HFFc6 (cell line): Measurements from ENCODE around the gene SETX. TPM values are rescaled to one million over a fixed set of nuclear protein-coding genes. Genes with fewer than 3 reads are reported as not detected.
"Not testable (repeated sequence)": the region's sequence is repeated elsewhere in the genome, so short reads cannot be mapped to it uniquely, and the experiment has no call there.

Experiments
- DNase-seq: peaks from one replicate; pipeline ENCODE4 v3.0.0-alpha.2; 2018
- H3K27ac Mint-ChIP-seq: 2 replicates; pipeline ENCODE4 v1.8.0; 2020; ENCODE audit warnings: mild to moderate bottlenecking, mixed read lengths
- H3K27me3 Mint-ChIP-seq: 2 replicates; pipeline ENCODE4 v1.8.0; 2021; ENCODE audit warnings: mild to moderate bottlenecking, moderate library complexity, mixed read lengths; ENCODE audit not compliant: insufficient read depth
- H3K36me3 Mint-ChIP-seq: 2 replicates; pipeline ENCODE4 v1.8.0; 2021; ENCODE audit warnings: low read depth, mixed read lengths
- H3K4me1 Mint-ChIP-seq: 2 replicates; pipeline ENCODE4 v1.8.0; 2020; ENCODE audit warnings: low read depth, mixed read lengths
- H3K4me3 Mint-ChIP-seq: 2 replicates; pipeline ENCODE4 v1.8.0; 2020; ENCODE audit warnings: mild to moderate bottlenecking, moderate library complexity, mixed read lengths
- H3K9me3 Mint-ChIP-seq: 2 replicates; pipeline ENCODE4 v1.8.0; 2020; ENCODE audit warnings: mild to moderate bottlenecking, mixed read lengths
- total RNA-seq, 6 experiments: library from RNA; stranded (reverse); fragmentation: NEBNext Ultra II Directional; extraction: Animal tissue kit (Norgen Biotek cat#: 25700); gene quantifications; 2 replicates in 1 of 6; 3 replicates in 5 of 6; pipeline ENCODE4 v1.2.3, GENCODE V29; 2021
- TF ChIP-seq, protein P1 (sequence below): fragments of 200-600 bp; sonication (generic); IDR thresholded peaks from 2 replicates; pipeline ENCODE4 v1.5.0; 2021; ENCODE audit warnings: antibody characterized with exemption, mild to moderate bottlenecking

The SETX gene
- total RNA-seq, 6 experiments from 2014 or later: 14.9 to 18.7 (median 17.7) TPM

DNA sequence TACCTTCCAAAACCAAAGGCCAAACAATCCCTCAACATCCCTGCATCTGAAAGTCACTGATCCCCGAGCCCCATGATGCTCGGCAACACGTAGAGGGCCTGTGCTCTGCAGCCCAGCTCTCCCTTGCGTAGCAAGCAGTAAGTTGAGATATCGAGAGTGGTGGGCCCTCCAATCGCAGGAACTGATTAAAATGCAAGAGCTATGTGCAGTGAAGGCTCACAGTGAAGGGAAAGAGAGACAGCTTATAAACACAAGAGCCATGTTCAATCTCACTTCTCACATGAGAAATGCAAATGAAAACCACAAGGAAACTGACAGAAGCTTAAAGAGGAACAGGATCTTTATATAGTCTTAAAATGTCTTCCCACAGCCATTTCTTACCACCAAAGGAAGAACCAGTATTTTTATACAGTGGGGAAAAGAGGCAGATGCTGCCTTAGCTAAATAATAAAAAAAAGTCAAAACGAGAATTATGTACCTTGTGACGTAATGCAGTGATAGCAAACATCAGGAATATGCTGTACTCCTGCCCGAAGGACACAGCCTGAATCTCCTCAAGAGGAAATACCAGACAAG, 27.3 kb upstream of the SETX start:
- H3K36me3 Mint-ChIP-seq: peaks cover 11% of the 10 kb centered on the region

DNA sequence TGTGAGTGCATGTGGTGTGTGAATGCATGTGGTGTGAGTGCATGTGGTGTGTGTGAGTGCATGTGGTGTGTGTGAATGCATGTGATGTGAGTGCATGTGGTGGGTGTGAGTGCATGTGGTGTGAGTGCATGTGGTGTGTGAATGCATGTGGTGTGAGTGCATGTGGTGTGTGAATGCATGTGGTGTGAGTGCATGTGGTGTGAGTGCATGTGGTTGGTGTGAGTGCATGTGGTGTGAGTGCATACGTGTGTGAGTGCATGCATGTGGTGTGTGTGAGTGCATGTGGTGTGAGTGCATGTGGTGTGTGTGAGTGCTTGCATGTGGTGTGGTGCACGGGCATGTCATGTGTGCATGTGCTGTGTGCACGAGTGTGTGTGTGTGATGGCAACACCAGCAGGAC, 23.6 kb upstream of the SETX start:
- not testable (repeated sequence) for H3K4me3 Mint-ChIP-seq, H3K27me3 Mint-ChIP-seq, H3K27ac Mint-ChIP-seq, H3K36me3 Mint-ChIP-seq, H3K4me1 Mint-ChIP-seq, H3K9me3 Mint-ChIP-seq, DNase-seq

More for the DNA sequence above, 27.3 kb upstream of the SETX start:
- Mint-ChIP-seq H3K9me3 (no peaks in the 10 kb centered on the region), H3K27me3 (no peaks in the 10 kb centered on the region), H3K27ac (no peak overlapping the region), H3K4me3 (no peak overlapping the region), H3K4me1 (no peaks in the 10 kb centered on the region)
- TF ChIP-seq, protein P1, sequence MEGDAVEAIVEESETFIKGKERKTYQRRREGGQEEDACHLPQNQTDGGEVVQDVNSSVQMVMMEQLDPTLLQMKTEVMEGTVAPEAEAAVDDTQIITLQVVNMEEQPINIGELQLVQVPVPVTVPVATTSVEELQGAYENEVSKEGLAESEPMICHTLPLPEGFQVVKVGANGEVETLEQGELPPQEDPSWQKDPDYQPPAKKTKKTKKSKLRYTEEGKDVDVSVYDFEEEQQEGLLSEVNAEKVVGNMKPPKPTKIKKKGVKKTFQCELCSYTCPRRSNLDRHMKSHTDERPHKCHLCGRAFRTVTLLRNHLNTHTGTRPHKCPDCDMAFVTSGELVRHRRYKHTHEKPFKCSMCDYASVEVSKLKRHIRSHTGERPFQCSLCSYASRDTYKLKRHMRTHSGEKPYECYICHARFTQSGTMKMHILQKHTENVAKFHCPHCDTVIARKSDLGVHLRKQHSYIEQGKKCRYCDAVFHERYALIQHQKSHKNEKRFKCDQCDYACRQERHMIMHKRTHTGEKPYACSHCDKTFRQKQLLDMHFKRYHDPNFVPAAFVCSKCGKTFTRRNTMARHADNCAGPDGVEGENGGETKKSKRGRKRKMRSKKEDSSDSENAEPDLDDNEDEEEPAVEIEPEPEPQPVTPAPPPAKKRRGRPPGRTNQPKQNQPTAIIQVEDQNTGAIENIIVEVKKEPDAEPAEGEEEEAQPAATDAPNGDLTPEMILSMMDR: no peak
- no peak for DNase-seq

DNA sequence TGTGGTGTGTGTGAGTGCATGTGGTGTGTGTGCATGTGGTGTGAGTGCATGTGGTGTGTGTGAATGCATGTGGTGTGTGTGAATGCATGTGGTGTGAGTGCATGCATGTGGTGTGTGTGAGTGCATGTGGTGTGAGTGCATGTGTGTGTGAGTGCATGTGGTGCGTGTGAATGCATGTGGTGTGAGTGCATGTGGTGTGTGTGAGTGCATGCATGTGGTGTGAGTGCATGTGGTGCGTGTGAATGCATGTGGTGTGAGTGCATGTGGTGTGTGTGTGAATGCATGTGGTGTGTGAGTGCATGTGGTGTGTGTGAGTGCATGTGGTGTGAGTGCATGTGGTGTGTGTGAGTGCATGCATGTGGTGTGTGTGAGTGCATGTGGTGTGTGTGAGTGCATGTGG, 23.0 kb upstream of the SETX start:
- H3K9me3 Mint-ChIP-seq, H3K27me3 Mint-ChIP-seq, H3K4me1 Mint-ChIP-seq, DNase-seq, H3K27ac Mint-ChIP-seq, H3K4me3 Mint-ChIP-seq, H3K36me3 Mint-ChIP-seq: not testable (repeated sequence)

DNA sequence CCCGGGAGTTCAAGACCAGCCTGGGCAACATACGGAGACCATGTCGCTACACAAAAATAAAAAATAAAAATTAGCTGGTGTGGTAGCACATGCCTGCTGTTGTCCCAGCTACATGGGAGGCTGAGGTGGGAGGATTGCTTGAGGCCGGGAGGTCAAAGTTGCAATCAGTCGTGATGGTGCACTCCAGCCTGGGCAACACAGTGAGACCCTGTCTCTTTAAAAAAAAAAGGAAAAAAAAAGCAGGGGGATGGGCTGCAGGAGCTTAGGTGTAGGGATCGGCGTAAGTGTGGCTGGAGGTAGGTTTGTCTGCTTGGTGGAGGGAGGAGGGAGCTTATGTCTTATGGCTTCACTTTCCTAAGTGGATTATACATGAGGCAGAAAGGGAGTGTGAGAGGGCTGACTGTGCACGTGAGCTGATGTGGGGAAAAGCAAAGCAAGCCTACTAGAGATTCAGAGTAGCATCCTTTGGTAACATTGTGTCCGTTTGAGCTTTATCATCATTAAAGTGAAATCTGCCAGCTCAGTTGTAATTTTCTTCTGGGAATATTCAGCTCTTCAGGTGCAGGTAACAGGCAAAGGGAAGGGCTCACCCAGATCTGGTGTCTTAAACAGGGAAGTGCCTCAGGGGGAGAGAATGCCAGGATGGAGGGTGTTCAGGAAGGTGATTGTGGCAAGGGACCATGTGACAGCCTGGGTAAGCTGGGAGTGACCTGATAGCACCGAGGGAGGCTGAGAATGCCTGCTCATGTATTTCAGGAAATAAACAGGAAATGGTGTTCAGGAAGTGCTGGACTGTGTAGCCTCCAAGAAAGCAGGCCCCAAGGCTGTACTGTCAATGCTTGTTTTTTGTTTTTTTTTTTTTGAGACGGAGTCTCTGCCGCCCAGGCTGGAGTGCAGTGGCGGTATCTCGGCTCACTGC, 17.6 kb upstream of the SETX start:
- Mint-ChIP-seq H3K9me3 (no peaks in the 10 kb centered on the region), H3K27me3 (peaks cover 3% of the 10 kb centered on the region)
- DNase-seq: no peak

DNA sequence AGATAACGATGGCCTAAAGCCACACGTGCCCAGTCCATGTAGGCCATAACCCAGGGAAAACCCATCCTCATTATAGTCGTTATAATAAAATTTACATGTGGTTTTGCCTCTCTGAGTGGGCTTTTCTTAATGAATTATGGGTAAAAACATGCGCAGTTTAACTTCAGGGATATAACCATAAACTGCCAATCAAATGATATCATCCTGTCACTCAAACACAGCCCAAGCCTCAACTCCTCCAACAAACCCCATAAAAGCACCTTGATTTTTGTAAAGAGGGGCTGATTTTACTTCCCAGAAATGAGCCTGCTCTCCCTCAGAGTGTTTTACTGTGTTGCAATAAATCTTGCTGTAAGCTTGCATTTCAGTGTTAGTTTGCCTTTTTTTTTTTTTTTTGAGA, 15.8 kb upstream of the SETX start:
- Mint-ChIP-seq H3K36me3 (no peaks in the 10 kb centered on the region), H3K9me3 (no peaks in the 10 kb centered on the region), H3K4me1 (peaks cover 6% of the 10 kb centered on the region), H3K27ac (no peak overlapping the region), H3K4me3 (no peak overlapping the region), H3K27me3 (peaks cover 3% of the 10 kb centered on the region)
- no peak for DNase-seq
- TF ChIP-seq, protein P1: no peak

More for the DNA sequence above, 17.6 kb upstream of the SETX start:
- H3K27ac Mint-ChIP-seq: peak overlapping the region; percentile 59
- H3K4me3 Mint-ChIP-seq: no peak overlapping the region
- peaks cover 5% of the 10 kb centered on the region; the same call in 1 of the 2 replicates for H3K36me3 Mint-ChIP-seq
- H3K4me1 Mint-ChIP-seq: peaks cover 6% of the 10 kb centered on the region
- TF ChIP-seq, protein P1: no peak

DNA sequence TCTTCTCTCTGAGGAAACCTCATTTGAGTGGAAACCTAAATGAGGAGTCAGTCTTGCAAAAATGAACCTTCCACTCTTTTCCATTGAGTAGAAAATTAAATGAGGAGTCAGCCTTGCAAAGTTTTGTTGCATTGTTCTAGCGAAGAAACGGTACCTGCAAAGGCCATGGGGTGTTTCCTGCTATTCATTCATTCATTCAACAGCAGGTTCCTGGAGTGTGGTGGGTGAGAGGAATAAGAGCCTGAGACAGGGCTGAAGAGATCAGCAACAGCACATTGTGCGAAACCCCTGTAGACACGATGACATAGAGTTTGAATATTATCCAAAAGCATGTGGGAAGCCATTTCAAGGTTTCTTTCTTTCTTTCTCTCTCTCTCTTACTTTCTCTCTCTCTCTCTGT, 14.6 kb upstream of the SETX start:
- Mint-ChIP-seq H3K27ac (no peak overlapping the region), H3K27me3 (peaks cover 3% of the 10 kb centered on the region), H3K4me3 (no peak overlapping the region), H3K4me1 (peaks cover 6% of the 10 kb centered on the region), H3K9me3 (no peaks in the 10 kb centered on the region), H3K36me3 (no peaks in the 10 kb centered on the region)
- no peak for DNase-seq
- TF ChIP-seq, protein P1: no peak
